HG03025 (cell line): ENCODE measurements around the gene RYR3.
"Not testable (repeated sequence)": the region's sequence is repeated elsewhere in the genome, so short reads cannot be mapped to it uniquely, and the experiment has no call there.

Source experiments
- ATAC-seq: cut with Tn5 transposase; IDR thresholded peaks from one replicate; pipeline ENCODE4 v1.9.1; 2021; ENCODE audit warnings: mild to moderate bottlenecking, moderate library complexity; ENCODE audit not compliant: unreplicated experiment, low FRiP score

Gene RYR3

GRCh38 chr15:33561407-33561806 lies 250.6 kb downstream of the RYR3 start:
- no peak for ATAC-seq

DNA sequence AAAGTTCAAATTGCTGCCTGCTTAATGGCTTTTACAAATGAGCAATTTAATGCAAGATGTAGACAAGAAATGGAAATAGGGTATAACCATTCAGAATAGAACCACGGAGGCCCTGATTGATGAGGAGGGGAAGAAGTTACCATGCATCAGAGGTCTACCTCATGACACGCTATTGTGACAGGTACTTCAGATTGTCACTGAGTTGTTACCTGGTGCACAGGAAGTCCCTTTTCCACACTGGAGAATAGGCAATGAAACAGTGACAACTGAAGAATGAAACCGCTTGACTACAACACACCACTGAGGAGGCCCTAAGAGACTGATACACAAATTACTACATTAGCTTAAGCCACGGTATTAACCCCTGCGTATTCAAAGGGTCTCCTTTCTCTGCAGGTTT lies 251.2 kb downstream of the RYR3 start:
- ATAC-seq: no peak

DNA sequence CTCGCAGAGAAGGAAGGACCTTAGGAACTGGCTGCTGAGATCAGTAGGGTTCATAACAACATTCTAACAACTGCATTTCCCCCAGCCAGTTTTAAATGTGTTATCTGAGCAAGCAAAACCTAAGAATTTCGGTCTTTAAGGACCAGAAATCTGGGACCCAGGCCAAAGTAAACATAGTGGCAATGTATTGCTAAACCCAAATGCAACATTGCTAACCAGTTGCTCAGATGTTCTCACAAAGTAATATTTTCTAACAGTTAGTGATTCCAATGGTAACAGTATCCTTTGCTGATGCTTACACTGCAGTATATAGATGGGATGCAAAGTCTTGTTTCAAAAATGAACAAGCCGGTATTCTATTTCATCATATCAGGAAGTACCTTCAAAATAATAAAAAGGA lies 254.3 kb downstream of the RYR3 start:
- no peak for ATAC-seq

- no peak for ATAC-seq
These were observed 256.9 kb downstream of the RYR3 start for GRCh38 chr15:33567652-33568051.

- ATAC-seq: no peak
These were observed 258.3 kb downstream of the RYR3 start for GRCh38 chr15:33569036-33569435.

GRCh38 chr15:33577911-33578310 lies 267.1 kb downstream of the RYR3 start:
- not testable (repeated sequence) for ATAC-seq

- no peak for ATAC-seq
These were observed 269.8 kb downstream of the RYR3 start for GRCh38 chr15:33580526-33580925.

DNA sequence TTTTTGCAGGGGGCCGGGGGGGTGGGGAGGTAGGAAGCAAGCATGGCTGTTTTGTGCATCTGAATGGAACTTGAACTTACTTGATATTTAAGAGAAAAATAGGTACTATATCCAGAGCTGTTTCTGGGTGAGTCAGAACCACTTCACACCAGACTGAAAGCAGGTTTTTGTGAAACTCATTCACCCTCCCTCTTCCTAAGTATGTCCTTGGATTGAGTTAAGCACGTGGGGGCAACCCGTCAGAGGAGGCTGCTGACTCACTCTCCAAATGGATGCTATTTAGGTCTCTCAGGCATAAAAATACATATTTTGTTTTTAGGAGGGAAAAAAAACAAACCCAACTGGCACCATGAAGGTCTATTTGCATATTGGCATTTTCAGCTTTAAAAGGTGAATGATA lies 270.3 kb downstream of the RYR3 start:
- no peak for ATAC-seq

DNA sequence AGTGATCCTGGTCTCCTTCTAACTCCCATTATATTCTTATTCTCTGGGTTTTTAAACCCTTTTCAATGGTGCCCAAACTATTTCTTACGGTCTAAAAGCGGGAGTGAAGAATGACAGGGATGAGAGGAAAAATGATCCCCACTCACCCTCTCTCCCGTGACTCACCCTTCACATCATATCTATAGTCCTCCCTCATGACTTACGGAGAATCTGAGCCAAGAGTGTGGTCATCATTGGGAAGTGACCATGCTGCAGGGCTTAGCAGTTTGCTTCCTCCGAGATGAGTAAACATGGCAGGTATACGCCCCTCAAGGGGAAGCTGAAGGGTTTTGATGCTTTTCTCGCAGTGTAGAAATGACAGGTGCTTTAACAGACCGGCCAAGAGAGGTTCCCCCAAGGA lies 274.0 kb downstream of the RYR3 start:
- ATAC-seq: no peak

DNA sequence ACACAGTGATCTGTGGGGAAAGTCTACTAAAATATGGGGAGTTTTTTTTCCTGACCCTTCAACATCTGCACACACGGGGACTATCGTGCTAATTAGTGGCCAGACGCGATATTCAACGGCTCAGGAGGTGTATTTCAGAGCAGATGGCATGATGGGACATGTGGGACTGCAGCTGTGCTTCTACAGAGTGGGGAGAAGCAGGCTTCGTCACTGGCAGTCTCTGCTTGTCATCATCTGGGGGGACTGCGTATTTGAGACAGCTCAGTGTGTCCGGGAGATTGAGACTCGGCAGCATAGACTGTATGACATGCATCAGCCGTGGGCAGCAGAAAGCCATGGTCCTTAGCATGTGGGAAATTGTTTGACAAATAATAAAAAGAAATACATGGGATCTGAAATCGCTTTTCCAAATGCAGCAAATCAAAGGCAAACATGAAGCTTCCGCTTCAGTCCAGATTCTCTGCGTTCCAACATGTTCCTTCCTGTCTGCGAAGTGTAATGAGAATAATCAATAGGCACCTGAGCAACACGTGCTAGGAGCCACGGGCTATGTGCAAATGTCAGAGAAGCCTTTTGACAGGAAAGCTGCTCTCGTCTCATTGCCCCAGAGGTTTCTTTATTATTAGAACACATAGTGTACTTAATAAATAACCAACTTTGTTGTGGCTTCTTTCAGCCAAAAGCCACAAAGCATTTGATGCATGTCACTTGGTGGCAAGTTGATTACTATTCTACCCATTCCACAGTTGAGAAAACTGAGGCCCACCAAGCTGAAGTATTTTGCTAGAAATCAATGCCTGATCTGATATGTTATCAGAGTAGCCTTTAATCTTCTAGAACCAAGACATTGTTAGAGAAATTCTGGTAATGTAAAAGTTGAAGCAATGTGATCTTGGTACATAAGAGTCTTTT lies 276.3 kb downstream of the RYR3 start:
- no peak for ATAC-seq

GRCh38 chr15:33587773-33588172 lies 277.0 kb downstream of the RYR3 start:
- ATAC-seq: no peak

GRCh38 chr15:33592864-33593263 lies 282.1 kb downstream of the RYR3 start:
- ATAC-seq: no peak

DNA sequence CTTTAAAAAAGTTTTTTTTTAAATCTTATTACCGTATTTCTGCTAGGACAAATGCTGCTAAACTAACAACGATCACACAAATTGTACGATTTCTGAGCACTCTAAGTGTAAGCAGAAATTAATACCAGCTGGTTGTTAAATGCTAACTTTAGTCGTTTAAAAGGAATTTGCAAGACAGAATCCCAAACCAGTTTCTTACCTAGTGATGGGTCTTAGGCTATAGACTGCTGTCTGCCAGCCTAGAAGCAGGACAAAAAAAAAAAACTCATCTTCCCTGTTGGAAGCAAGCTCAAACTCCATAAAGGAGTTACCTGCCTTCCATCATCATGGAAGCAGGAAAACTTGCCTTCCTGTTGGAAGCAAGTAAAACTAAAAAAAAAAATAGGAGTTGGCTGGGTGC lies 287.6 kb downstream of the RYR3 start:
- not testable (repeated sequence) for ATAC-seq

DNA sequence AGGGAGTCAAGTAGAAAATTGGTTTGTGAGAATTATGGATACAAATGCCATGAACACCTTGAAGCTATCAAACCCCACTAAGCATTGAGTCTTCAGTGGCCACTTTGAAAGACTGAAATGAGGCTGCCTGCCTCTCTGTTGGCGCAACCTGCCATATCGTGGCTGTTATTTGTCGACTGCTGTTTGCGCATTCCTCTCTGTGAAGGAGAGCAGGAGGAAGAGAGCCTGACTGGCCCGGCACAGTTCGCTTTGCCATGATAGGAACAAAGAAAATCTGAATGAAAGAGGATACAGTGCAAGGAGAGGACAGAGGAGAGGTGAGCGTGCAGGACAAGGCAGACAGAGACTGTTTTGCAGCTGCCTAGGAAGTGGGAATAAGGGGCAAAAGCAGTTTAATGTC lies 289.4 kb downstream of the RYR3 start:
- no peak for ATAC-seq

- ATAC-seq: no peak
These were observed 290.7 kb downstream of the RYR3 start for GRCh38 chr15:33601461-33601860.

- no peak for ATAC-seq
These were observed 297.9 kb downstream of the RYR3 start for GRCh38 chr15:33608714-33609113.

DNA sequence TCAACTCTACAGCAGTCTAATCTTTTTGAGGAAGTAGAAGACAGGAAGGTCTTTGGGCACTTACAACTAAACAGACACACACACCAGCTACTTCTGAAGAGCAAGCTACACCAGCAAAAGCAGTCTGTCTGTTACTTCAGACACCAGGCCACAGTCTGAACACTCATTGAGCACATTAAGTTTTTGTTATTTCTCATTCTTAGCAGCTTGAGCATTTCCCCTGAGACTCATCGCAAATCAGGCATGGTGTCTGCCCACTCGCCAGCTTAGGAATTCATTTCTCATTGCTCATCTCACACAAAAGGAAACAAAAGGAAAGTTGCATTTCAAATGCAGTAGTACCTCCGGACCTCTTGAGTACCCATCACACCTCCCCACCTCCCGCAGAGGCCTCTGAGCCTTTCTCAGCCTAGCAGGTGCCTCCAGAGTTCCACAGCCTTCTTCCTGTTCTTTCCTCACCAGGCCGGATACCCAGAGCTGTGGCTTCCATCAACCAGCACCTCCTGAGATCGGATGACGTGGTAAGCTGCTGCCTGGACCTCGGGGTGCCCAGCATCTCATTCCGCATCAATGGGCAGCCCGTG lies 302.0 kb downstream of the RYR3 start:
- no peak for ATAC-seq

GRCh38 chr15:33616475-33616874 lies 305.7 kb downstream of the RYR3 start:
- ATAC-seq: no peak

- no peak for ATAC-seq
These were observed 307.6 kb downstream of the RYR3 start for GRCh38 chr15:33618350-33618749.

DNA sequence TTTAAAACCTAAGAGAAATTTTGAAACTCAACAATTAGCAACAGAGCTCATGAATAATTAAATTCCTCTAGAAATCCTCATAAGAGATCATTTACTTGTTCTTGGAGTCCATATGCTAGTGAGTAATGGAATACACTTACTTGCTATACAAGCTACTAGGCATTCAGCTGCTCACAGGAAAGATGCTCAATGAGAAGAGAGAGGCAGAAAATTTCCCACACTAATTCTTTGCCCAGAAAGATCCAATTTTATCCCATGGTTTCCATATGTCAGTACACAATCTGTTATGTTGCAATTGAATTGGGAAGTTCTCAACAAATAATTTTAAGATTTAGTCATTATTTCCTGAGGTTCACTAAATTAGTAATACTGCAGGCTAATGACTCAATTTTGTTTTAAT lies 310.4 kb downstream of the RYR3 start:
- ATAC-seq: no peak

DNA sequence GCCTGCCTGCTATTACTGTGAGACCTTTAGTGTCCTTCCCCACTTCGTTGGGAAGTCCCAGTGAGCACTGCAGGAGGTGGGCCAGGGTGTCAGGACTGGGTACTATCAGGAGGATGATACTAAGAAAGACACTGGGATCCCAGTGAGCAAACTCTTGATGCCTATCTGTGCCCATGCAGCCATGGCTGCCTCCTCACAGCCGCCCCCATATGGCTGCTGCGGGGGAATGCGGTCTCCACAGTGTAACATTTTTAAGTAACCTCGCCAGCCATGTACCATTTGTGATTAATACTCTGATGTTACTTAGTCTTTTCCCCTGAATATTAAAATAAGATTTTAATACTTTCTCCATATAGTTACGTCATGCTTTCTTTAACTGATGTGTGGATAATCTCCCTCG lies 312.2 kb downstream of the RYR3 start:
- ATAC-seq: no peak

- ATAC-seq: no peak
These were observed 313.7 kb downstream of the RYR3 start for GRCh38 chr15:33624439-33624838.
